ENCODE data around the gene FN1.

Gene FN1

GRCh38 chr2:215421859-215422461, 13.9 kb downstream of the FN1 start:
- no peak for DNase-seq (ENCODE audit: low spot score)
- peaks cover 98% of the 10 kb centered on the region for H3K36me3 ChIP-seq (ENCODE audit: low read depth)
- ATAC-seq (ENCODE audit: low read depth) = no peak
- no peak for TF ChIP-seq CTCF (IDR thresholded peaks at IDR 0.05; ENCODE audit: poor library complexity, severe bottlenecking)
- H3K27ac ChIP-seq (ENCODE audit: poor library complexity, severe bottlenecking) = peak overlapping the region; percentile 22
- H3K4me3 ChIP-seq (ENCODE audit: severe bottlenecking) = no peak overlapping the region
- no peaks in the 10 kb centered on the region for H3K9me3 ChIP-seq (ENCODE audit: severe bottlenecking)
- H3K4me1 ChIP-seq (ENCODE audit: insufficient read depth, poor library complexity, severe bottlenecking) = peaks cover 9% of the 10 kb centered on the region
- no peaks in the 10 kb centered on the region for H3K27me3 ChIP-seq (ENCODE audit: insufficient read depth, poor library complexity, severe bottlenecking)

- ATAC-seq (ENCODE audit: low read depth) (no peak), DNase-seq (ENCODE audit: low spot score) (no peak)
- Histone ChIP-seq H3K9me3 (ENCODE audit: severe bottlenecking) (no peaks in the 10 kb centered on the region), H3K4me3 (ENCODE audit: severe bottlenecking) (no peak overlapping the region), H3K36me3 (ENCODE audit: low read depth) (peaks cover 100% of the 10 kb centered on the region), H3K4me1 (ENCODE audit: insufficient read depth, poor library complexity, severe bottlenecking) (peaks cover 9% of the 10 kb centered on the region), H3K27ac (ENCODE audit: poor library complexity, severe bottlenecking) (peak overlapping the region; percentile 81), H3K27me3 (ENCODE audit: insufficient read depth, poor library complexity, severe bottlenecking) (no peaks in the 10 kb centered on the region)
- no peak for TF ChIP-seq CTCF (IDR thresholded peaks at IDR 0.05; ENCODE audit: poor library complexity, severe bottlenecking)
Measured at GRCh38 chr2:215420471-215420935, 15.4 kb downstream of the FN1 start.

GRCh38 chr2:215419769-215420470, 15.9 kb downstream of the FN1 start:
- Histone ChIP-seq H3K27me3 (ENCODE audit: insufficient read depth, poor library complexity, severe bottlenecking) (no peaks in the 10 kb centered on the region), H3K4me3 (ENCODE audit: severe bottlenecking) (no peak overlapping the region), H3K36me3 (ENCODE audit: low read depth) (peaks cover 100% of the 10 kb centered on the region), H3K27ac (ENCODE audit: poor library complexity, severe bottlenecking) (peak overlapping the region; percentile 81), H3K9me3 (ENCODE audit: severe bottlenecking) (no peaks in the 10 kb centered on the region), H3K4me1 (ENCODE audit: insufficient read depth, poor library complexity, severe bottlenecking) (peaks cover 9% of the 10 kb centered on the region)
- DNase-seq (ENCODE audit: low spot score) (no peak), ATAC-seq (ENCODE audit: low read depth) (no peak)
- no peak for TF ChIP-seq CTCF (IDR thresholded peaks at IDR 0.05; ENCODE audit: poor library complexity, severe bottlenecking)

GRCh38 chr2:215419113-215419512, 16.8 kb downstream of the FN1 start:
- no peak for TF ChIP-seq CTCF (IDR thresholded peaks at IDR 0.05; ENCODE audit: poor library complexity, severe bottlenecking)
- Histone ChIP-seq H3K27me3 (ENCODE audit: insufficient read depth, poor library complexity, severe bottlenecking) (no peaks in the 10 kb centered on the region), H3K4me1 (ENCODE audit: insufficient read depth, poor library complexity, severe bottlenecking) (peaks cover 9% of the 10 kb centered on the region), H3K27ac (ENCODE audit: poor library complexity, severe bottlenecking) (peak overlapping the region; percentile 81), H3K9me3 (ENCODE audit: severe bottlenecking) (no peaks in the 10 kb centered on the region), H3K4me3 (ENCODE audit: severe bottlenecking) (no peak overlapping the region), H3K36me3 (ENCODE audit: low read depth) (peaks cover 100% of the 10 kb centered on the region)
- ATAC-seq (ENCODE audit: low read depth) = peak; percentile 19; the same call in 2 of the 3 replicates
- DNase-seq (ENCODE audit: low spot score) = no peak
